Activated naive CD8-positive, alpha-beta T cell treated with anti-CD3 and anti-CD28 coated beads, Interleukin-2, amount 10 ng/mL, durations not matched to agents 7 days and 5 days (primary cell): Measurements from ENCODE around the gene PFDN2. TPM values are rescaled to one million over a fixed set of nuclear protein-coding genes. Genes with fewer than 3 reads are reported as not detected.

Source experiments
- total RNA-seq, 2 experiments: library from RNA; stranded (reverse); gene quantifications; one replicate each; pipeline ENCODE4 v1.2.3, GENCODE V29; 2021

Gene PFDN2
- total RNA-seq, 2 experiments from 2014 or later: 54.1 to 62.3 TPM

Other genes starting within 250 kb of the PFDN2 start
- gene ITLN1, start 232.9 kb downstream of the PFDN2 start, total RNA-seq: not detected
- gene ITLN2, start 163.2 kb downstream of the PFDN2 start, total RNA-seq: not detected
- 10 to 100 TPM; 28.5 to 35.9 TPM for gene F11R, start 96.9 kb downstream of the PFDN2 start, total RNA-seq
- gene TSTD1, start 79.1 kb downstream of the PFDN2 start, total RNA-seq: 10 to 100 TPM; 81.7 to 84.9 TPM
- 10 to 100 TPM; 93.0 to 96.3 TPM for gene USF1, start 72.1 kb downstream of the PFDN2 start, total RNA-seq
- gene ARHGAP30, start 48.1 kb downstream of the PFDN2 start, total RNA-seq: 100 to 1,000 TPM; 260 to 273 TPM
- not detected for gene NECTIN4, start 28.5 kb downstream of the PFDN2 start, total RNA-seq
- 1 to 10 TPM; 1.2 TPM for gene KLHDC9, start 19.7 kb downstream of the PFDN2 start, total RNA-seq
- 10 to 100 TPM; 44.7 to 49.3 TPM for gene NIT1, start 68 bp upstream of the PFDN2 start, total RNA-seq
- 10 to 100 TPM; 39.8 to 40.3 TPM for gene DEDD, start 14.6 kb upstream of the PFDN2 start, total RNA-seq
- 10 to 100 TPM; 95.9 to 98.1 TPM for gene UFC1, start 35.9 kb upstream of the PFDN2 start, total RNA-seq
- 10 to 100 TPM; 40.7 to 46.8 TPM for gene USP21, start 41.5 kb upstream of the PFDN2 start, total RNA-seq
- 10 to 100 TPM; 47.0 to 53.0 TPM for gene PPOX, start 48.4 kb upstream of the PFDN2 start, total RNA-seq
- 10 to 100 TPM; 54.5 to 54.8 TPM for gene B4GALT3, start 59.5 kb upstream of the PFDN2 start, total RNA-seq
- gene ADAMTS4, start 81.0 kb upstream of the PFDN2 start, total RNA-seq: 1 to 10 TPM; 2.5 to 3.5 TPM
- gene NDUFS2, start 84.3 kb upstream of the PFDN2 start, total RNA-seq: 10 to 100 TPM; 80.6 to 92.8 TPM
- 10 to 100 TPM; 18.9 to 22.1 TPM for gene FCER1G, start 97.3 kb upstream of the PFDN2 start, total RNA-seq
- not detected for gene APOA2, start 105.6 kb upstream of the PFDN2 start, total RNA-seq
- 10 to 100 TPM; 13.7 to 17.4 TPM for gene TOMM40L, start 108.0 kb upstream of the PFDN2 start, total RNA-seq
- gene NR1I3, start 120.2 kb upstream of the PFDN2 start, total RNA-seq: not detected
- 1 to 10 TPM in 1 of 2 experiments, under 1 TPM in 1; 0.91 to 1.1 TPM for gene PCP4L1, start 140.7 kb upstream of the PFDN2 start, total RNA-seq
- 1 to 10 TPM; 8.4 to 9.5 TPM for gene MPZ, start 191.9 kb upstream of the PFDN2 start, total RNA-seq
- gene SDHC, start 196.3 kb upstream of the PFDN2 start, total RNA-seq: 100 to 1,000 TPM; 148 to 150 TPM
- gene CFAP126, start 249.8 kb upstream of the PFDN2 start, total RNA-seq: not detected